Stomach (tissue), 9 donors: ENCODE measurements around the gene PHLPP2. TPM values are rescaled to one million over a fixed set of nuclear protein-coding genes. Genes with fewer than 3 reads are reported as not detected.

Experiments
- DNase-seq, 2 donors: peaks; one replicate each; pipeline versions ENCODE4 v3.0.0 to v3.0.0-alpha.2; 2013 to 2019
- H3K27ac ChIP-seq, 5 donors: fragments of 200-600 bp in 4 of 5; sonication (generic) in 4 of 5; one replicate each; pipeline ENCODE4 v1.5.1; 2013 to 2019; ENCODE audit warnings: mild to moderate bottlenecking in 1 of 5, moderate library complexity in 1 of 5
- H3K27me3 ChIP-seq, 3 donors: fragments of 200-600 bp; sonication (generic); one replicate each; pipeline ENCODE4 v1.5.1; 2017 to 2019; ENCODE audit warnings: mixed run types in 1 of 3
- H3K36me3 ChIP-seq, 4 donors: fragments of 200-600 bp; sonication (generic); 1 replicate in 3 of 4; 2 replicates in 1 of 4; pipeline ENCODE4 v1.5.1; 2016 to 2019
- H3K4me1 ChIP-seq, 4 donors: fragments of 200-600 bp; sonication (generic); one replicate each; pipeline ENCODE4 v1.5.1; 2016 to 2019
- H3K4me3 ChIP-seq, 4 donors: fragments of 200-600 bp; sonication (generic) in 3 of 4; one replicate each; pipeline ENCODE4 v1.5.1; 2016 to 2019; ENCODE audit warnings: mild to moderate bottlenecking in 1 of 4
- H3K9me3 ChIP-seq, 4 donors: fragments of 200-600 bp; sonication (generic); one replicate each; pipeline ENCODE4 v1.5.1; 2016 to 2019
- CTCF ChIP-seq, 7 experiments: fragments of 450-650 bp in 4 of 7; fragments of 200-600 bp in 3 of 7; sonication (generic) in 3 of 7; IDR thresholded peaks; one replicate each; pipeline ENCODE4 v1.5.1; 2016 to 2019; ENCODE audit warnings: antibody characterized with exemption in 7 of 7, control low read depth in 2 of 7, mild to moderate bottlenecking in 1 of 7
- EP300 ChIP-seq: sonication (generic); formaldehyde crosslinking; IDR thresholded peaks from one replicate; pipeline ENCODE4 v1.6.1; 2017; ENCODE audit warnings: antibody characterized with exemption
- POLR2A ChIP-seq, 4 donors: fragments of 450-650 bp; IDR thresholded peaks; one replicate each; pipeline ENCODE4 v1.6.1; 2016; ENCODE audit warnings: antibody characterized with exemption in 4 of 4, control low read depth in 2 of 4, mild to moderate bottlenecking in 1 of 4, moderate library complexity in 1 of 4
- POLR2AphosphoS5 ChIP-seq, 3 donors: sonication (generic); formaldehyde crosslinking; IDR thresholded peaks; one replicate each; pipeline ENCODE4 v1.6.1; 2016; ENCODE audit warnings: antibody characterized with exemption in 3 of 3
- WGBS, 5 donors: extraction: QIAGEN DNeasy Blood & Tissue Kit in 3 of 5; methylation state at CpG; one replicate each; pipeline versions ENCODE4 v1.1.5 to v1.1.7; 2013 to 2018; 5-methylcytosine and 5-hydroxymethylcytosine counted together
- intact Hi-C: fragments of 100-400 bp; cut with DNase I; formaldehyde crosslinking; loops from one replicate; pipeline ENCODE4 v1.15.1; 2023; ENCODE audit warnings: low total_unique reads
- polyA plus RNA-seq, 3 donors: library from polyadenylated mRNA; stranded (reverse); fragments of 200-250 nt; gene quantifications; one replicate each; pipeline ENCODE4 v1.2.3, GENCODE V29; 2013
- total RNA-seq, 5 donors: library from RNA; depleted of rRNA; stranded (reverse); fragments of >200 nt; gene quantifications; one replicate each; pipeline versions ENCODE4 v1.1.0 to v1.2.3, GENCODE V29; 2014 to 2016
- donor health status: healthy with polysubstance abuse.
- donor health status: Bipolar disorder and iron deficiency.
- donor health status: healthy.

PHLPP2 gene
- total and polyA plus RNA-seq, 8 donors: 0.76 to 10.1 (median 3.6) TPM

GRCh38 chr16:71630808-71631207 lies 93.7 kb downstream of the PHLPP2 start:
- intact Hi-C loops: no loop called here
- H3K4me1 ChIP-seq: peaks cover 12 to 23% (median 16%) of the 10 kb centered on the region in 4 donors
- H3K27ac ChIP-seq: no peak overlapping the region
- peaks cover 0 to 24% (median 15%) of the 10 kb centered on the region in 3 donors for H3K27me3 ChIP-seq
- H3K36me3 ChIP-seq: peaks cover 0 to 5% (median 2%) of the 10 kb centered on the region in 4 donors
- no peaks in the 10 kb centered on the region for H3K9me3 ChIP-seq
- DNase-seq: no peak
- TF ChIP-seq POLR2AphosphoS5 (IDR thresholded peaks at IDR 0.05) (no peak), EP300 (no peak), CTCF (IDR thresholded peaks at IDR 0.05) (no peak), POLR2A (IDR thresholded peaks at IDR 0.05) (no peak)
- 71 to 90% (median 78%) methylated on average over 4 of the region's 4 CpGs for WGBS, 5 donors
- H3K4me3 ChIP-seq: no peak overlapping the region

GRCh38 chr16:71629278-71630016 lies 95.1 kb downstream of the PHLPP2 start:
- peak in 1 of 2 donors; percentile 37 for DNase-seq
- peaks cover 12 to 26% (median 18%) of the 10 kb centered on the region in 4 donors for H3K4me1 ChIP-seq
- intact Hi-C loops: loop anchor here (10.0 kb wide), 1 partner anchor 215 kb away; no protein-coding TSS in a partner anchor
- peaks cover 0 to 38% (median 24%) of the 10 kb centered on the region in 3 donors for H3K27me3 ChIP-seq
- no peak for TF ChIP-seq CTCF (IDR thresholded peaks at IDR 0.05)
- no peak for TF ChIP-seq POLR2AphosphoS5 (IDR thresholded peaks at IDR 0.05)
- TF ChIP-seq EP300: no peak
- TF ChIP-seq POLR2A (IDR thresholded peaks at IDR 0.05): no peak
- 66 to 77% (median 73%) methylated on average over 11 of the region's 11 CpGs for WGBS, 5 donors
- H3K27ac ChIP-seq: no peak overlapping the region
- no peaks in the 10 kb centered on the region for H3K9me3 ChIP-seq
- no peak overlapping the region for H3K4me3 ChIP-seq
- peaks cover 0 to 4% (median 2%) of the 10 kb centered on the region in 4 donors for H3K36me3 ChIP-seq

- Histone ChIP-seq H3K4me1 (peaks cover 12 to 26% (median 18%) of the 10 kb centered on the region in 4 donors), H3K4me3 (no peak overlapping the region), H3K27me3 (peaks cover 0 to 44% (median 24%) of the 10 kb centered on the region in 3 donors), H3K27ac (no peak overlapping the region), H3K9me3 (no peaks in the 10 kb centered on the region), H3K36me3 (no peaks in the 10 kb centered on the region)
- intact Hi-C loops: loop anchor here (10.0 kb wide), 1 partner anchor 214 kb away; no protein-coding TSS in a partner anchor
- WGBS, 5 donors: 43 to 66% (median 47%) methylated on average over 5 of the region's 5 CpGs
- TF ChIP-seq POLR2A (IDR thresholded peaks at IDR 0.05): no peak
- TF ChIP-seq POLR2AphosphoS5 (IDR thresholded peaks at IDR 0.05): no peak
- TF ChIP-seq EP300: no peak
- no peak for TF ChIP-seq CTCF (IDR thresholded peaks at IDR 0.05)
- peak in 1 of 2 donors; percentile 35 for DNase-seq
Measured at GRCh38 chr16:71628810-71629209, 95.7 kb downstream of the PHLPP2 start.

- TF ChIP-seq CTCF (IDR thresholded peaks at IDR 0.05): no peak
- WGBS, 5 donors: 20 to 40% (median 26%) methylated on average over 7 of the region's 7 CpGs
- Histone ChIP-seq H3K27me3 (peaks cover 0 to 45% (median 24%) of the 10 kb centered on the region in 3 donors), H3K4me3 (no peak overlapping the region), H3K9me3 (peaks cover 0 to under 1% (median 0%) of the 10 kb centered on the region in 4 donors), H3K4me1 (peaks cover 12 to 26% (median 18%) of the 10 kb centered on the region in 4 donors), H3K27ac (no peak overlapping the region), H3K36me3 (no peaks in the 10 kb centered on the region)
- intact Hi-C loops: loop anchor here (10.0 kb wide), 1 partner anchor 213 kb away; no protein-coding TSS in a partner anchor
- DNase-seq: peak in 1 of 2 donors; percentile 57
Measured at GRCh38 chr16:71627731-71628181, 96.7 kb downstream of the PHLPP2 start.
